DND-41 (cell line): ENCODE measurements around the gene MS4A4E.
"Not testable (repeated sequence)": the region's sequence is repeated elsewhere in the genome, so short reads cannot be mapped to it uniquely, and the experiment has no call there.

Experiments used
- ATAC-seq: fragments of 200-7000 bp; cut with Tn5 transposase; 3 replicates; pipeline ENCODE4 v1.9.1; 2021; ENCODE audit warnings: low read depth; ENCODE audit not compliant: insufficient read depth
- DNase-seq: peaks from one replicate; pipeline ENCODE4 v3.0.0-alpha.2; 2020
- H2AFZ ChIP-seq: 2 replicates; pipeline ENCODE4 v1.6.0; 2012; ENCODE audit warnings: low read depth, low read length
- H3K27ac ChIP-seq: 2 replicates; pipeline ENCODE4 v1.5.1; 2012; ENCODE audit warnings: low read length, inconsistent platforms
- H3K27me3 ChIP-seq: fragments of 200-600 bp; sonication (generic); 2 replicates; pipeline ENCODE4 v1.6.0; 2012; ENCODE audit warnings: low read length, mild to moderate bottlenecking, inconsistent platforms; ENCODE audit not compliant: insufficient read depth, poor library complexity
- H3K36me3 ChIP-seq: 2 replicates; pipeline ENCODE4 v1.5.1; 2012; ENCODE audit warnings: low read length, inconsistent platforms; ENCODE audit not compliant: insufficient read depth
- H3K4me1 ChIP-seq: 2 replicates; pipeline ENCODE4 v1.5.1; 2012; ENCODE audit warnings: mild to moderate bottlenecking, low read length; ENCODE audit not compliant: insufficient read depth
- H3K4me2 ChIP-seq: 2 replicates; pipeline ENCODE4 v1.6.0; 2012; ENCODE audit warnings: mild to moderate bottlenecking, moderate library complexity, low read length, inconsistent platforms; ENCODE audit not compliant: insufficient read depth
- H3K4me3 ChIP-seq, 2 experiments: fragments of 200-600 bp in 1 of 2; shearing (Covaris generic) in 1 of 2; 2 replicates each; pipeline ENCODE4 v1.5.1; 2012 to 2016; ENCODE audit warnings: inconsistent platforms in 2 of 2, low read length in 2 of 2, mild to moderate bottlenecking in 2 of 2, low read depth in 1 of 2, moderate library complexity in 1 of 2
- H3K79me2 ChIP-seq: 2 replicates; pipeline ENCODE4 v1.6.0; 2012; ENCODE audit warnings: low read length, inconsistent platforms; ENCODE audit not compliant: insufficient read depth
- H3K9ac ChIP-seq: 2 replicates; pipeline ENCODE4 v1.6.0; 2012; ENCODE audit warnings: low read depth, mild to moderate bottlenecking, inconsistent platforms, low read length, moderate library complexity
- H3K9me3 ChIP-seq: 2 replicates; pipeline ENCODE4 v1.5.1; 2012; ENCODE audit warnings: low read length, moderate library complexity, mild to moderate bottlenecking, inconsistent platforms; ENCODE audit not compliant: insufficient read depth, severe bottlenecking
- H4K20me1 ChIP-seq: 2 replicates; pipeline ENCODE4 v1.6.0; 2012; ENCODE audit warnings: low read length; ENCODE audit not compliant: insufficient read depth
- EZH2 ChIP-seq: IDR thresholded peaks from 3 replicates; pipeline ENCODE4 v1.6.1; 2012; ENCODE audit warnings: borderline replicate concordance, low read depth, mild to moderate bottlenecking, moderate library complexity, low read length, inconsistent platforms; ENCODE audit not compliant: severe bottlenecking
- TF ChIP-seq, protein P1 (sequence below): IDR thresholded peaks from 2 replicates; pipeline ENCODE4 v1.5.1; 2012; ENCODE audit warnings: borderline replicate concordance, low read length, moderate library complexity, mild to moderate bottlenecking; ENCODE audit not compliant: poor library complexity, severe bottlenecking; ENCODE audit errors: extremely low read depth

The MS4A4E gene

DNA sequence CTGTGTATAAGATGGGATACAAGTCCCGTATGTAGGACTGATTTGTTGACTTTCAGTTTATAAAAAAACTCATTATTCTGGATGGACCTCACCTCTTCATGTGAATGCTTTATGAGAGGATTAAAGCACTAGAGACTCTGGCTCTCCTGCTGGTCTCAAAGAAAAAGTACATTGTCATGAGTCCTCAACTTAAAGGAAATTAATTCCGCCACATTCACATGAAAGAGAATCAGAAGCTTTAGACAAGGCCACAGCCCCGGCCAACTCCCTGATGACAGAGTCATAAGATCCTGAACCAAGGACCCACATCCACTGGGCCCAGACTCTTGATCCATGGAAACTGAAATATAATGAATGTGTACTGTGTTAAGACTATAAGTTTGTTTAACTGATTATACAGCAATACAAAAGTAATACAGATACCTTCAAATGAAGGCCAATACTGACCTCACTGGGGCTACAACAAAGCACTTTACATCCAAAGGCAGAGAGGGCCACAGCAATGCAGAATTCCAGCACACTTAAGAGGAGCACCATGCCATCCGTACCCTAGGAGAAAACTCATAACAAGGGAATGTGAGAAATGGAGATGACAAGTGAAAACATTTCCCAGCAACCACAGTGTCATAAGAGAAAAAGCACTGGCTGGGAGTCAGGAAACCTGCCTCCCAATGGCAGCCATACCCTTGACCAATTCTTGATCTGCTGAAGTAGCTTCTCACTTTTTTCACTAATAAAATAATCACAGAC is 34.6 kb downstream of the MS4A4E start:
- Histone ChIP-seq H4K20me1 (no peaks in the 10 kb centered on the region), H2AFZ (no peak overlapping the region), H3K36me3 (no peaks in the 10 kb centered on the region), H3K9me3 (no peaks in the 10 kb centered on the region), H3K27me3 (no peaks in the 10 kb centered on the region), H3K79me2 (no peaks in the 10 kb centered on the region), H3K4me2 (no peak overlapping the region), H3K4me1 (no peaks in the 10 kb centered on the region), H3K4me3 (no peak overlapping the region), H3K27ac (no peak overlapping the region), H3K9ac (no peak overlapping the region)
- TF ChIP-seq EZH2, result no peak
- TF ChIP-seq, protein P1, sequence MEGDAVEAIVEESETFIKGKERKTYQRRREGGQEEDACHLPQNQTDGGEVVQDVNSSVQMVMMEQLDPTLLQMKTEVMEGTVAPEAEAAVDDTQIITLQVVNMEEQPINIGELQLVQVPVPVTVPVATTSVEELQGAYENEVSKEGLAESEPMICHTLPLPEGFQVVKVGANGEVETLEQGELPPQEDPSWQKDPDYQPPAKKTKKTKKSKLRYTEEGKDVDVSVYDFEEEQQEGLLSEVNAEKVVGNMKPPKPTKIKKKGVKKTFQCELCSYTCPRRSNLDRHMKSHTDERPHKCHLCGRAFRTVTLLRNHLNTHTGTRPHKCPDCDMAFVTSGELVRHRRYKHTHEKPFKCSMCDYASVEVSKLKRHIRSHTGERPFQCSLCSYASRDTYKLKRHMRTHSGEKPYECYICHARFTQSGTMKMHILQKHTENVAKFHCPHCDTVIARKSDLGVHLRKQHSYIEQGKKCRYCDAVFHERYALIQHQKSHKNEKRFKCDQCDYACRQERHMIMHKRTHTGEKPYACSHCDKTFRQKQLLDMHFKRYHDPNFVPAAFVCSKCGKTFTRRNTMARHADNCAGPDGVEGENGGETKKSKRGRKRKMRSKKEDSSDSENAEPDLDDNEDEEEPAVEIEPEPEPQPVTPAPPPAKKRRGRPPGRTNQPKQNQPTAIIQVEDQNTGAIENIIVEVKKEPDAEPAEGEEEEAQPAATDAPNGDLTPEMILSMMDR, result no peak
- DNase-seq (no peak), ATAC-seq (no peak)

DNA sequence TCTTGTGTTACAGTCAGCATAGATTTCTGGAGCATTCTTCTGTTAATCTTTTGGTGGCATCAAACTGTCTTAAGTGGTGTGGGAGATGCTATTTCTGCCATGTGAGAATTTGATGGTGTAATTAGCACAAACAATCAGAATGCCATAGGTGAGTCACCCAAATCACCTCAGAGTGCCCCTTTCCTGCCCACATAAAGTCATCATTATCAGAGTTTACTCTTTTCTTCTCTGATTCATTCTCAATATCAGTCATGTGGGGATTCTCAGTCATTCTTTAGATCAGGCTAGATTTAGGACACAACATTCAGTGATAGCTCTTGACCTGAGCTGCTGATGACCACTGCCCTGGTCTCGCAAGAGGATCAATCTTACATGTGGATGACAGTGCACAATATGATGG is 36.3 kb downstream of the MS4A4E start:
- DNase-seq (no peak), ATAC-seq (no peak)
- no peak overlapping the region for H2AFZ ChIP-seq
- peaks cover 3% of the 10 kb centered on the region for H3K9me3 ChIP-seq
- H3K36me3 ChIP-seq, result no peaks in the 10 kb centered on the region
- no peaks in the 10 kb centered on the region for H4K20me1 ChIP-seq
- no peak for TF ChIP-seq EZH2
- TF ChIP-seq, protein P1, result no peak
- H3K27me3 ChIP-seq, result no peaks in the 10 kb centered on the region
- H3K4me3 ChIP-seq, result no peak overlapping the region
- no peaks in the 10 kb centered on the region for H3K79me2 ChIP-seq
- no peaks in the 10 kb centered on the region for H3K4me1 ChIP-seq
- H3K27ac ChIP-seq, result no peak overlapping the region
- H3K9ac ChIP-seq, result no peak overlapping the region
- H3K4me2 ChIP-seq, result no peak overlapping the region

DNA sequence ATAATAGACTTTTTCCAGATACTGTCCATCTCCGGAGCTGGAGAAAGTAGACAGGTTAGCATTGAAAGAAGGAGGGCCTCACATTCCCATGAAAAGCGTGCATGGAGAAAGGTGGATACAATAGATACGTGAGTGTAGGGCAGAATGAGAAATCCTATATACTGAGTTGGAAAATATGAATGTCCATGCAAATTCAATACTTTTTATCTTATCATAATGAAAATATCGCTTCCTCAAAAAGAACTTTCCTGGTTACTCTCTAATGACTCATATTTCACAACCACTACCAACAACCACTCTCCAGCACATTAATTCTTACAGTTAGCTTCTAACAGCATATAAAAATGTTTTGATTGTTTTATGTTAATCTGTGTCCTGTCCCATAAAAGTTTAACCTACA is 38.0 kb downstream of the MS4A4E start:
- Histone ChIP-seq H3K27ac (no peak overlapping the region), H3K9me3 (peaks cover 3% of the 10 kb centered on the region), H4K20me1 (no peaks in the 10 kb centered on the region), H3K9ac (no peak overlapping the region), H2AFZ (no peak overlapping the region), H3K4me3 (no peak overlapping the region), H3K27me3 (no peaks in the 10 kb centered on the region), H3K79me2 (no peaks in the 10 kb centered on the region), H3K4me2 (no peak overlapping the region), H3K36me3 (no peaks in the 10 kb centered on the region), H3K4me1 (no peaks in the 10 kb centered on the region)
- ATAC-seq (no peak), DNase-seq (no peak)
- TF ChIP-seq, protein P1, result no peak
- no peak for TF ChIP-seq EZH2

DNA sequence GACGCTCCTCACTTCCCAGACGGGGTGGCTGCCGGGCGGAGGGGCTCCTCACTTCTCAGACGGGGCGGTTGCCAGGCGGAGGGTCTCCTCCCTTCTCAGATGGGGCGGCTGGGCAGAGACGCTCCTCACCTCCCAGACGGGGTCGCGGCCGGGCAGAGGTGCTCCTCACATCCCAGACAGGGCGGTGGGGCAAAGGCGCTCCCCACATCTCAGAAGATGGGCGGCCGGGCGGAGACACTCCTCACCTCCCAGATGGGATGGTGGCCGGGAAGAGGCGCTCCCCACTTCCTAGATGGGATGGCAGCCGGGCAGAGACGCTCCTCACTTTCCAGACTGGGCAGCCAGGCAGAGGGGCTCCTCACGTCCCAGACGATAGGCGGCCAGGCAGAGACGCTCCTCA is 41.6 kb downstream of the MS4A4E start:
- H3K27ac ChIP-seq, DNase-seq, H3K27me3 ChIP-seq, H4K20me1 ChIP-seq, H3K9ac ChIP-seq, H3K36me3 ChIP-seq, H2AFZ ChIP-seq, H3K4me3 ChIP-seq, H3K9me3 ChIP-seq, ATAC-seq, H3K4me2 ChIP-seq, H3K79me2 ChIP-seq: not testable (repeated sequence)
- peaks cover 16% of the 10 kb centered on the region for H3K4me1 ChIP-seq
